H1 (cell line): Measurements from ENCODE around the gene CFAP54. TPM values are rescaled to one million over a fixed set of nuclear protein-coding genes. Genes with fewer than 3 reads are reported as not detected.
"Not testable (repeated sequence)": the region's sequence is repeated elsewhere in the genome, so short reads cannot be mapped to it uniquely, and the experiment has no call there.

Experiments
- CTCF ChIA-PET: fragments of 300-600 bp; sonication (Branson Sonifier 250); formaldehyde crosslinking; loops from one replicate; lab custom pipeline; 2021; ENCODE audit not compliant: partially characterized antibody; lab: Charles Lee
- POLR2A ChIA-PET: fragments of 300-600 bp; sonication (Branson Sonifier 250); formaldehyde crosslinking; loops from one replicate; lab custom pipeline; 2021; ENCODE audit warnings: inconsistent platforms; ENCODE audit not compliant: partially characterized antibody; lab: Charles Lee
- DNase-seq, 2 experiments: peaks; one replicate each; pipeline versions ENCODE4 v3.0.0 to v3.0.0-alpha.2; 2010 to 2022; ENCODE audit warnings: low spot score in 2 of 2, low read depth in 1 of 2, mixed read lengths in 1 of 2
- FAIRE-seq: peaks from 2 replicates; lab custom pipeline; 2011; peaks lifted over from hg19 to GRCh38; lab: Jason Lieb, UNC
- H2AFZ ChIP-seq: 2 replicates; pipeline ENCODE4 v1.8.1; 2012; ENCODE audit warnings: low read length, inconsistent platforms
- H2AK5ac ChIP-seq: 2 replicates; pipeline ENCODE4 v1.6.1; 2013; ENCODE audit warnings: low read depth, low read length
- H2BK120ac ChIP-seq: replicated peaks from 2 replicates; pipeline ENCODE3; 2013; ENCODE audit warnings: low read depth, low read length, inconsistent platforms
- H2BK12ac ChIP-seq: 2 replicates; pipeline ENCODE4 v1.6.1; 2013; ENCODE audit warnings: low read depth, low read length
- H2BK15ac ChIP-seq: 2 replicates; pipeline ENCODE4 v1.6.1; 2013; ENCODE audit warnings: low read length
- H2BK20ac ChIP-seq: 2 replicates; pipeline ENCODE4 v1.6.1; 2013; ENCODE audit warnings: low read length
- H2BK5ac ChIP-seq: 2 replicates; pipeline ENCODE4 v1.6.1; 2013; ENCODE audit warnings: low read depth, low read length
- H3K14ac ChIP-seq: 2 replicates; pipeline ENCODE4 v1.6.1; 2013; ENCODE audit warnings: inconsistent platforms; ENCODE audit not compliant: insufficient read length
- H3K18ac ChIP-seq: 2 replicates; pipeline ENCODE4 v1.6.1; 2013; ENCODE audit warnings: low read length; ENCODE audit errors: extremely low read depth
- H3K23ac ChIP-seq: 2 replicates; pipeline ENCODE4 v1.6.1; 2013; ENCODE audit warnings: inconsistent platforms; ENCODE audit not compliant: insufficient read length
- H3K23me2 ChIP-seq: 2 replicates; pipeline ENCODE4 v1.6.1; 2013; ENCODE audit warnings: low read depth, low read length
- H3K27ac ChIP-seq: 2 replicates; pipeline ENCODE4 v1.6.1; 2011; ENCODE audit warnings: low read depth, low read length, inconsistent platforms
- H3K27me3 ChIP-seq, 4 experiments: replicated peaks in 1 of 4; 1 replicate in 1 of 4; 2 replicates in 3 of 4; pipeline versions ENCODE4 v1.6.1 to v1.8.1; 2011 to 2013; ENCODE audit warnings: low read length in 3 of 4, mild to moderate bottlenecking in 3 of 4, inconsistent platforms in 2 of 4, mixed read lengths in 2 of 4, moderate library complexity in 1 of 4; ENCODE audit not compliant: control insufficient read depth in 3 of 4, insufficient read depth in 3 of 4; ENCODE audit errors: extremely low read depth in 1 of 4
- H3K36me3 ChIP-seq, 4 experiments: 2 replicates each; pipeline versions ENCODE4 v1.6.1 to v1.8.1; 2011 to 2013; ENCODE audit warnings: mild to moderate bottlenecking in 4 of 4, low read length in 3 of 4, moderate library complexity in 2 of 4, control low read depth in 1 of 4, inconsistent platforms in 1 of 4; ENCODE audit not compliant: insufficient read depth in 4 of 4, control insufficient read depth in 2 of 4
- H3K4ac ChIP-seq: replicated peaks from 2 replicates; pipeline ENCODE3; 2013; ENCODE audit warnings: low read length, low read depth, mixed read lengths, inconsistent platforms; ENCODE audit not compliant: insufficient read length
- H3K4me1 ChIP-seq, 4 experiments: replicated peaks in 1 of 4; 1 replicate in 1 of 4; 2 replicates in 3 of 4; pipeline versions ENCODE4 v1.6.1 to v1.8.1; 2011 to 2013; ENCODE audit warnings: low read length in 3 of 4, inconsistent platforms in 2 of 4, mixed read lengths in 1 of 4; ENCODE audit not compliant: insufficient read depth in 4 of 4, control insufficient read depth in 3 of 4
- H3K4me2 ChIP-seq, 2 experiments: 2 replicates each; pipeline versions ENCODE4 v1.6.1 to v1.8.1; 2011 to 2013; ENCODE audit warnings: low read depth in 2 of 2, low read length in 2 of 2, control low read depth in 1 of 2, inconsistent platforms in 1 of 2, mild to moderate bottlenecking in 1 of 2; ENCODE audit not compliant: insufficient read depth in 1 of 2
- H3K4me3 ChIP-seq, 4 experiments: fragments of 200-600, 300-600 bp in 1 of 4; sonication (generic), shearing (Covaris generic), sonication (Bioruptor Twin) in 1 of 4; 2 replicates each; pipeline versions ENCODE4 v1.5.1 to v1.8.1; 2011 to 2016; ENCODE audit warnings: low read length in 4 of 4, low read depth in 3 of 4, control low read depth in 2 of 4, inconsistent platforms in 2 of 4, mild to moderate bottlenecking in 2 of 4, mixed read lengths in 1 of 4, moderate library complexity in 1 of 4; ENCODE audit not compliant: insufficient read depth in 2 of 4; ENCODE audit errors: extremely low read depth in 1 of 4
- H3K56ac ChIP-seq: replicated peaks from 2 replicates; pipeline ENCODE3; 2013; ENCODE audit warnings: low read depth, mild to moderate bottlenecking, mixed read lengths, low read length, inconsistent platforms; ENCODE audit not compliant: insufficient read length
- H3K79me1 ChIP-seq: 2 replicates; pipeline ENCODE4 v1.6.1; 2013; ENCODE audit warnings: low read depth, low read length, control low read depth
- H3K79me2 ChIP-seq, 2 experiments: 2 replicates each; pipeline versions ENCODE4 v1.6.1 to v1.8.1; 2012 to 2013; ENCODE audit warnings: low read length in 2 of 2, mild to moderate bottlenecking in 2 of 2, inconsistent platforms in 1 of 2; ENCODE audit not compliant: insufficient read depth in 2 of 2, control insufficient read depth in 1 of 2
- H3K9ac ChIP-seq, 4 experiments: replicated peaks in 1 of 4; 1 replicate in 1 of 4; 2 replicates in 3 of 4; pipeline versions ENCODE4 v1.6.1 to v1.8.1; 2011 to 2013; ENCODE audit warnings: low read depth in 3 of 4, low read length in 3 of 4, control low read depth in 2 of 4, mild to moderate bottlenecking in 2 of 4, moderate library complexity in 2 of 4, inconsistent platforms in 1 of 4; ENCODE audit errors: extremely low read depth in 1 of 4
- H3K9me3 ChIP-seq, 2 experiments: 2 replicates each; pipeline versions ENCODE4 v1.6.1 to v1.8.1; 2012 to 2013; ENCODE audit warnings: mild to moderate bottlenecking in 2 of 2, moderate library complexity in 2 of 2, control low read depth in 1 of 2, inconsistent platforms in 1 of 2, low read depth in 1 of 2, low read length in 1 of 2, mixed read lengths in 1 of 2; ENCODE audit not compliant: insufficient read depth in 2 of 2
- H4K20me1 ChIP-seq, 2 experiments: replicated peaks in 1 of 2; 2 replicates each; pipeline versions ENCODE3 to v1.8.1; 2011 to 2013; ENCODE audit warnings: inconsistent platforms in 2 of 2, low read length in 2 of 2, mild to moderate bottlenecking in 1 of 2; ENCODE audit not compliant: insufficient read depth in 2 of 2, control insufficient read depth in 1 of 2
- H4K5ac ChIP-seq: 2 replicates; pipeline ENCODE4 v1.6.1; 2013; ENCODE audit warnings: low read length, low read depth, mixed read lengths, inconsistent platforms; ENCODE audit not compliant: insufficient read length
- H4K8ac ChIP-seq: 2 replicates; pipeline ENCODE4 v1.8.0; 2013; ENCODE audit warnings: mild to moderate bottlenecking, moderate library complexity, low read length, inconsistent platforms; ENCODE audit not compliant: insufficient read depth; ENCODE audit errors: extremely low read depth
- H4K91ac ChIP-seq: replicated peaks from 2 replicates; pipeline ENCODE3; 2013; ENCODE audit warnings: low read length, mixed read lengths, inconsistent platforms; ENCODE audit not compliant: insufficient read length
- RFX5 ChIP-seq: IDR thresholded peaks from 2 replicates; pipeline ENCODE4 v1.6.1; 2011; ENCODE audit warnings: low read depth, low read length, improper control_type of control experiment, borderline replicate concordance
- SP1 ChIP-seq: IDR thresholded peaks from 2 replicates; pipeline ENCODE4 v1.6.1; 2011; ENCODE audit warnings: low read depth, low read length
- WGBS, 2 experiments: shearing (Covaris generic) in 1 of 2; methylation state at CpG; one replicate each; pipeline versions ENCODE4 v1.1.6 to v1.1.7; 2013 to 2015; ENCODE audit warnings: low lambda C conversion rate in 2 of 2, mixed read lengths in 2 of 2, inconsistent platforms in 1 of 2, low coverage in 1 of 2, missing lambda C conversion rate in 1 of 2; ENCODE audit not compliant: insufficient replicate concordance in 2 of 2, insufficient coverage in 1 of 2, insufficient read length in 1 of 2; ENCODE audit errors: extremely low coverage in 1 of 2, missing lambda C conversion rate in 1 of 2; 5-methylcytosine and 5-hydroxymethylcytosine counted together
- polyA plus RNA-seq, 7 experiments: library from polyadenylated mRNA; depleted of rRNA in 3 of 7; stranded (reverse) in 5 of 7; unstranded in 2 of 7; fragments of >200 nt in 5 of 7; fragments of 200-250 nt in 2 of 7; gene quantifications; 1 replicate in 5 of 7; 2 replicates in 1 of 7; 4 replicates in 1 of 7; pipeline versions ENCODE4 v1.2.1 to v1.2.3, GENCODE V29; 2011 to 2013; ENCODE audit warnings: missing spikeins in 2 of 7, mixed read lengths in 2 of 7
- total RNA-seq: library from RNA; stranded (reverse); fragmentation: NEBNext Ultra II Directional; extraction: Animal tissue kit (Norgen Biotek cat#: 25700); gene quantifications from 2 replicates; pipeline ENCODE4 v1.2.1, GENCODE V29; 2021

The CFAP54 gene
- total and polyA plus RNA-seq, 2 of the 8 experiments (the other 6 are each of a cell fraction or from before 2014, with no cell fraction given), result 0.17 to 0.33 TPM

- FAIRE-seq, result no peak
These were observed 3.7 kb downstream of the CFAP54 start for GRCh38 chr12:96493106-96493505.

GRCh38 chr12:96494154-96494553, 4.8 kb downstream of the CFAP54 start:
- H3K18ac ChIP-seq, H3K9me3 ChIP-seq, POLR2A ChIA-PET, H4K91ac ChIP-seq, H3K9ac ChIP-seq, H3K36me3 ChIP-seq, H3K27ac ChIP-seq, H2BK120ac ChIP-seq, H2BK12ac ChIP-seq, H3K79me1 ChIP-seq, H2AK5ac ChIP-seq, H3K4me3 ChIP-seq, H2BK20ac ChIP-seq, H4K5ac ChIP-seq, H2BK15ac ChIP-seq, H3K27me3 ChIP-seq, H4K20me1 ChIP-seq, H3K23ac ChIP-seq, CTCF ChIA-PET, H3K4me1 ChIP-seq, H2AFZ ChIP-seq, FAIRE-seq, H3K4me2 ChIP-seq, H3K14ac ChIP-seq, H2BK5ac ChIP-seq, H4K8ac ChIP-seq, H3K4ac ChIP-seq, H3K79me2 ChIP-seq, H3K23me2 ChIP-seq, DNase-seq, H3K56ac ChIP-seq: not testable (repeated sequence)
- WGBS, 2 experiments, result 92% methylated on average over 6 of the region's 6 CpGs; no CpG with 5 or more reads in 1 of the 2 experiments

More at GRCh38 chr12:96493106-96493505, 3.7 kb downstream of the CFAP54 start:
- Histone ChIP-seq H3K4ac (no peak overlapping the region), H4K8ac (no peak overlapping the region), H2BK12ac (no peak overlapping the region), H2BK15ac (no peak overlapping the region), H3K9me3 (no peaks in the 10 kb centered on the region), H2AFZ (no peak overlapping the region), H4K5ac (no peak overlapping the region), H3K79me1 (no peaks in the 10 kb centered on the region), H3K36me3 (no peaks in the 10 kb centered on the region), H2AK5ac (no peak overlapping the region), H3K56ac (no peak overlapping the region), H2BK20ac (no peak overlapping the region), H2BK5ac (no peak overlapping the region), H3K4me1 (no peaks in the 10 kb centered on the region; a peak in 1 of 7 replicates), H3K4me2 (no peak overlapping the region), H2BK120ac (no peak overlapping the region), H3K23ac (no peak overlapping the region), H3K79me2 (no peaks in the 10 kb centered on the region), H3K27me3 (no peaks in the 10 kb centered on the region; a peak in 1 of 7 replicates), H3K27ac (no peak overlapping the region), H3K18ac (no peak overlapping the region), H4K91ac (no peak overlapping the region), H4K20me1 (no peaks in the 10 kb centered on the region), H3K23me2 (0 out of 2 replicates have a peak, but pooled peaks cover 2% of the 10 kb centered on the region), H3K4me3 (no peak overlapping the region), H3K14ac (no peak overlapping the region), H3K9ac (no peak overlapping the region)
- ChIA-PET POLR2A (no interaction called here), CTCF (interaction anchor here (0.7 to 1.7 kb wide), 2 partner anchors 23 to 189 kb away, joined by 4 to 5 read pairs; no protein-coding TSS in a partner anchor)
- DNase-seq, result no peak
- TF ChIP-seq SP1 (no peak), RFX5 (no peak)
